ENCODE results near the gene BMP6. TPM values are rescaled to one million over a fixed set of nuclear protein-coding genes. Genes with fewer than 3 reads are reported as not detected.

BMP6 gene
- total and polyA plus RNA-seq, 2 donors (not counting 3 experiments of a cell fraction or from before 2014, with no cell fraction given) = 221 to 276 TPM

DNA sequence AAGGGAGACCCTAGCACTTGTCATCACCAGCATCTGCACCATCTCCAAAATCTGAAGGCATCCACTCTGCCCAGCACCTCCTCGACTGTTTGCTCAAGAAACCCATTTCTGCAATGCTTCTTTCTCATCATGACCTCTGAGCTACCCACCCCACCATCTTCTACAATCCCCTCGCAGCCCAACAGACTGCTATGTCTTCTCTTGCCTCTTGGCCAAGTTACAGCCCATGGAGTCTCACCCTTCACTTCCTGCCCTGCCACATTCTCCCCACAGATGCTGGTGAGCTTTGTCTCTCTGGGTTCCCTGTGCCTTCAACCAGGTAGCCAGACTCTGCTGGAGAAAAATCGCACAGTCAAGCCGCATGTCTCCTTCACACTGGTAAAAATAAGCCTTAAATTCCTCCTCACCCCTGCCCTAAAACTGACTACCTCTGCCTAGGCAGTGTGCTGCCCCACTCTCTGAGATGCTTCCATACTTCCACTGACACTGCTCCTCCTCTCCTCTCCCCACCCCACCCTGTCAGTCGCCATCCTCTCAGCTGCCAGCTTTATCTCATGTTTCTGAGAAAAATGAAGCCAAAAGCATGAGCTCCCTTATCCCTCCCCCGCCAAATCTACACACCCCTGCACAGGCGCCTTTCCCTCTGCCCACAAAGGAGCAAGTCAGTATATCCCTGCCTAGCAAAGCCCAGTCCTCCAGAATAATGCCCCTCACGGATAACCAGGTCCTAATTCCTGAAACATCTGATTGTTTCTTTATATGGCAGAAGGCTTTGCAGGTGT lies 187.0 kb downstream of the BMP6 start:
- DNase-seq (ENCODE audit: low read depth, low spot score) = no peak
- Histone ChIP-seq H3K9me1 (replicated peaks; ENCODE audit: control insufficient read depth, extremely low read depth, insufficient read depth, low read length) (no peaks in the 10 kb centered on the region), H4K20me1 (replicated peaks; ENCODE audit: control insufficient read depth, extremely low read depth, insufficient read depth, low read length) (no peaks in the 10 kb centered on the region), H3K27ac (ENCODE audit: insufficient read depth, low read depth, low read length) (no peak overlapping the region), H3K4me1 (ENCODE audit: control insufficient read depth, extremely low read depth, insufficient read depth, low read length) (peaks cover 24% of the 10 kb centered on the region), H2AFZ (ENCODE audit: low read depth, low read length) (no peak overlapping the region), H3K9me3 (replicated peaks; ENCODE audit: control insufficient read depth, insufficient read depth, low read length) (no peaks in the 10 kb centered on the region), H3K79me2 (ENCODE audit: control insufficient read depth, insufficient read depth, low read length) (peaks cover 24% of the 10 kb centered on the region), H3K4me3 (replicated peaks in 1 of 3; ENCODE audit: insufficient read depth in 1 of 3, low read depth in 1 of 3, low read length in 3 of 3) (no peak overlapping the region), H3K4me2 (ENCODE audit: insufficient read depth, low read length) (no peak overlapping the region), H3K27me3 (ENCODE audit: control insufficient read depth in 2 of 2, insufficient read depth in 2 of 2, low read length in 2 of 2) (no peaks in the 10 kb centered on the region), H3K9ac (replicated peaks; ENCODE audit: extremely low read depth, insufficient read depth, low read length) (no peak overlapping the region), H3K36me3 (ENCODE audit: control insufficient read depth in 2 of 2, extremely low read depth in 1 of 2, insufficient read depth in 2 of 2, low read length in 2 of 2) (peaks cover 0 to 5% of the 10 kb centered on the region in 2 experiments)
- dilution Hi-C loops (cut with MboI; ENCODE audit: extremely low pct_ligation_motif_present, low sequenced_read_pairs) = no loop called here
- TF ChIP-seq POLR2AphosphoS5 (IDR thresholded peaks at IDR 0.05; ENCODE audit: insufficient read depth, low read depth, low read length) (no peak), GATA2 (IDR thresholded peaks at IDR 0.05; ENCODE audit: insufficient read depth, insufficient read length, low read depth, low read length) (no peak), JUN (IDR thresholded peaks at IDR 0.05; ENCODE audit: borderline replicate concordance, insufficient read depth, insufficient read length, low read depth) (no peak), FOS (IDR thresholded peaks at IDR 0.05; ENCODE audit: borderline replicate concordance, insufficient read depth, low read length) (no peak), POLR2A (IDR thresholded peaks at IDR 0.05; ENCODE audit: low read depth, low read length) (no peak), MYC (IDR thresholded peaks at IDR 0.05; ENCODE audit: low read depth, low read length) (no peak), EZH2 (IDR thresholded peaks at IDR 0.05; ENCODE audit: borderline replicate concordance, low read depth, low read length, severe bottlenecking) (no peak)
- TF ChIP-seq, protein P1, sequence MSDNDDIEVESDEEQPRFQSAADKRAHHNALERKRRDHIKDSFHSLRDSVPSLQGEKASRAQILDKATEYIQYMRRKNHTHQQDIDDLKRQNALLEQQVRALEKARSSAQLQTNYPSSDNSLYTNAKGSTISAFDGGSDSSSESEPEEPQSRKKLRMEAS (IDR thresholded peaks at IDR 0.05; ENCODE audit: insufficient read depth, insufficient read length) = no peak
- TF ChIP-seq, protein P2, sequence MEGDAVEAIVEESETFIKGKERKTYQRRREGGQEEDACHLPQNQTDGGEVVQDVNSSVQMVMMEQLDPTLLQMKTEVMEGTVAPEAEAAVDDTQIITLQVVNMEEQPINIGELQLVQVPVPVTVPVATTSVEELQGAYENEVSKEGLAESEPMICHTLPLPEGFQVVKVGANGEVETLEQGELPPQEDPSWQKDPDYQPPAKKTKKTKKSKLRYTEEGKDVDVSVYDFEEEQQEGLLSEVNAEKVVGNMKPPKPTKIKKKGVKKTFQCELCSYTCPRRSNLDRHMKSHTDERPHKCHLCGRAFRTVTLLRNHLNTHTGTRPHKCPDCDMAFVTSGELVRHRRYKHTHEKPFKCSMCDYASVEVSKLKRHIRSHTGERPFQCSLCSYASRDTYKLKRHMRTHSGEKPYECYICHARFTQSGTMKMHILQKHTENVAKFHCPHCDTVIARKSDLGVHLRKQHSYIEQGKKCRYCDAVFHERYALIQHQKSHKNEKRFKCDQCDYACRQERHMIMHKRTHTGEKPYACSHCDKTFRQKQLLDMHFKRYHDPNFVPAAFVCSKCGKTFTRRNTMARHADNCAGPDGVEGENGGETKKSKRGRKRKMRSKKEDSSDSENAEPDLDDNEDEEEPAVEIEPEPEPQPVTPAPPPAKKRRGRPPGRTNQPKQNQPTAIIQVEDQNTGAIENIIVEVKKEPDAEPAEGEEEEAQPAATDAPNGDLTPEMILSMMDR (IDR thresholded peaks at IDR 0.05; ENCODE audit: extremely low read depth in 1 of 2, insufficient read depth in 1 of 2, low read depth in 1 of 2, low read length in 2 of 2) = no peak
- no peak for FAIRE-seq
- no TSS peak for BruUV-seq (replicated peaks)
- CTCF ChIA-PET = interaction anchor here (1.4 kb wide), 1 partner anchor 79 kb away, joined by 8 read pairs; no protein-coding TSS in a partner anchor
- POLR2A ChIA-PET = no interaction called here
- intact Hi-C loops (cut with micrococcal nuclease) = no loop called here

All from endothelial cell of umbilical vein (primary cell).